SK-N-MC (cell line): ENCODE measurements around the gene NLGN1.

ENCODE experiments used
- EZH2 ChIP-seq: fragments of 200-600 bp; sonication (generic); IDR thresholded peaks from one replicate; pipeline ENCODE4 v1.6.1; 2017; ENCODE audit warnings: antibody characterized with exemption
- FOXP2 ChIP-seq: optimal IDR thresholded peaks from 2 replicates; pipeline ENCODE3; 2011; ENCODE audit warnings: mild to moderate bottlenecking, moderate library complexity; ENCODE audit not compliant: insufficient read depth; ENCODE audit errors: extremely low read length, control extremely low read depth
- POLR2AphosphoS5 ChIP-seq: IDR thresholded peaks from 2 replicates; pipeline ENCODE4 v1.6.1; 2012; ENCODE audit warnings: mild to moderate bottlenecking, low read depth, low read length, borderline replicate concordance

DNA sequence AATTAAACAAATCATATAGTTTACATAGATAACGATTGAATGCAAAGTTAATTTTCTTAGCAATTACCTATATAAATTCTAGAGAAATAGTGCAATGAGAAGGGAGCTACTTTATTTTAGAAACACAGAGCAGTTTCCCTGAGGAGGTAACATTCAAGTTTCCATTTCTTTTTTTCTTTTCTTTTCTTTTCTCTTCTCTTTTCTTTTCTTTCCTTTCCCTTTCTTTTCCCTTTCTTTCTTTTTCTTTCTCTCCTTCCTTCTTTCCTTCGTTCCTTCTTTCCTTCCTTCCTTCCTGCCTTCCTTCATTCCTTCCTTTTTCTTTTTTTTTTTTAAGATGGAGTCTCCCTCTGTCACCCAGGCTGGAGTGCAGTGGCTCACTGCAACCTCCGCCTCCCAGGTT is 417.3 kb downstream of the NLGN1 start:
- TF ChIP-seq POLR2AphosphoS5 (no peak), EZH2 (no peak), FOXP2 (no peak)
